Activated CD4-positive, alpha-beta T cell treated with anti-CD3 and anti-CD28 coated beads for 36 hours (primary cell): ENCODE measurements around the gene ERG. TPM values are rescaled to one million over a fixed set of nuclear protein-coding genes. Genes with fewer than 3 reads are reported as not detected.

Source experiments
- ATAC-seq: fragments of 200-7000 bp; cut with Tn5 transposase; one replicate; pipeline ENCODE4 v1.10.0; 2021; ENCODE audit warnings: mild to moderate bottlenecking, moderate library complexity
- CTCF ChIA-PET: fragments of 350-600 bp; sonication (Branson Sonifier 250); formaldehyde crosslinking; loops from one replicate; lab custom pipeline; 2021; ENCODE audit warnings: antibody characterized with exemption; lab: Charles Lee
- POLR2A ChIA-PET: fragments of 350-600 bp; sonication (Branson Sonifier 250); formaldehyde crosslinking; loops from one replicate; lab custom pipeline; 2021; ENCODE audit warnings: antibody characterized with exemption, inconsistent platforms; lab: Charles Lee
- DNase-seq: peaks from one replicate; pipeline ENCODE4 v3.0.0-alpha.2; 2020
- H3K27ac Mint-ChIP-seq: one replicate; pipeline ENCODE4 v1.8.0; 2021; ENCODE audit warnings: mixed read lengths
- H3K27me3 Mint-ChIP-seq: one replicate; pipeline ENCODE4 v1.8.0; 2021; ENCODE audit warnings: mixed read lengths
- H3K36me3 Mint-ChIP-seq: one replicate; pipeline ENCODE4 v1.8.0; 2021; ENCODE audit warnings: low read depth, mixed read lengths
- H3K4me1 Mint-ChIP-seq: one replicate; pipeline ENCODE4 v1.8.0; 2021; ENCODE audit warnings: mixed read lengths
- H3K4me3 Mint-ChIP-seq: one replicate; pipeline ENCODE4 v1.8.0; 2021; ENCODE audit warnings: mild to moderate bottlenecking, moderate library complexity, mixed read lengths
- H3K9me3 Mint-ChIP-seq: one replicate; pipeline ENCODE4 v1.8.0; 2021; ENCODE audit warnings: low read depth, mixed read lengths
- intact Hi-C, 2 experiments: fragments of 100-400 bp; cut with DNase I in 1 of 2; cut with micrococcal nuclease in 1 of 2; formaldehyde crosslinking; loops; one replicate each; pipeline versions ENCODE4 v1.14.2 to v1.15.1; 2022 to 2024; cut with DNase I, micrococcal nuclease
- total RNA-seq, 2 experiments: library from RNA; stranded (reverse); gene quantifications; one replicate each; pipeline ENCODE4 v1.2.3, GENCODE V29; 2021

ERG gene
- total RNA-seq, 2 experiments from 2014 or later = 0.07 TPM; not detected in 1

- ChIA-PET POLR2A (no interaction called here), CTCF (no interaction called here)
- H3K4me1 Mint-ChIP-seq = no peaks in the 10 kb centered on the region
- H3K4me3 Mint-ChIP-seq = no peak overlapping the region
- H3K27me3 Mint-ChIP-seq = no peaks in the 10 kb centered on the region
- no peaks in the 10 kb centered on the region for H3K9me3 Mint-ChIP-seq
- ATAC-seq = no peak
- H3K27ac Mint-ChIP-seq = no peak overlapping the region
- intact Hi-C loops = no loop called here
- DNase-seq = no peak
- no peaks in the 10 kb centered on the region for H3K36me3 Mint-ChIP-seq
These were observed 69.3 kb downstream of the ERG start for GRCh38 chr21:38429011-38429410.

GRCh38 chr21:38428211-38428610 is 70.1 kb downstream of the ERG start:
- Mint-ChIP-seq H3K9me3 (no peaks in the 10 kb centered on the region), H3K4me1 (no peaks in the 10 kb centered on the region), H3K27me3 (no peaks in the 10 kb centered on the region), H3K27ac (no peak overlapping the region), H3K36me3 (no peaks in the 10 kb centered on the region), H3K4me3 (no peak overlapping the region)
- ATAC-seq = no peak
- intact Hi-C loops = no loop called here
- ChIA-PET POLR2A (no interaction called here), CTCF (interaction anchor here (0.7 kb wide), 1 partner anchor 18 kb away, joined by 5 read pairs; no protein-coding TSS in a partner anchor)
- no peak for DNase-seq

GRCh38 chr21:38424305-38425019 is 73.8 kb downstream of the ERG start:
- intact Hi-C loops = no loop called here
- ATAC-seq (no peak), DNase-seq (no peak)
- no peaks in the 10 kb centered on the region for H3K4me1 Mint-ChIP-seq
- no peaks in the 10 kb centered on the region for H3K27me3 Mint-ChIP-seq
- CTCF ChIA-PET = no interaction called here
- H3K36me3 Mint-ChIP-seq = no peaks in the 10 kb centered on the region
- H3K27ac Mint-ChIP-seq = no peak overlapping the region
- no peak overlapping the region for H3K4me3 Mint-ChIP-seq
- POLR2A ChIA-PET = no interaction called here
- H3K9me3 Mint-ChIP-seq = no peaks in the 10 kb centered on the region

DNA sequence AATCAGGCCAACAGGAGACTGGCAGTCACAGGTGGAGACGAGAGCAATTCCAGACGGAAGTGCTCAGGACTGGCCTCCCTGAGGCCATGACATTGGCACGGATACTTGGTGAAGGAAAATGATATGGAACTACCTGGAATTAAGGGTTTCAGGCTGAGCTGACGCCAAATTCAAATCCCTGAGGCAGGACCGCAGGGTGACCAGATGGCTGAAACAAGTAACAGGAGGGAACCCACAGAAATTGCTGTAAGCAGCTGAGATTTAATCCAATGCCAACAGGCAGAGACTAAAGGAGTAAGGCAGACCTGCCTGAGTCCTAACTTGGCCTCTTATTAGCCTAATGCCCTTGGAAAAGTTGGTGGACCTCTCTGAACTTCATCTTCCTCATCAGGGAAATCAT is 76.2 kb downstream of the ERG start:
- H3K36me3 Mint-ChIP-seq = no peaks in the 10 kb centered on the region
- H3K4me1 Mint-ChIP-seq = no peaks in the 10 kb centered on the region
- no peak for DNase-seq
- H3K9me3 Mint-ChIP-seq = no peaks in the 10 kb centered on the region
- no peaks in the 10 kb centered on the region for H3K27me3 Mint-ChIP-seq
- H3K27ac Mint-ChIP-seq = no peak overlapping the region
- intact Hi-C loops = no loop called here
- no peak overlapping the region for H3K4me3 Mint-ChIP-seq
- ATAC-seq = no peak
- POLR2A ChIA-PET = no interaction called here
- CTCF ChIA-PET = no interaction called here

DNA sequence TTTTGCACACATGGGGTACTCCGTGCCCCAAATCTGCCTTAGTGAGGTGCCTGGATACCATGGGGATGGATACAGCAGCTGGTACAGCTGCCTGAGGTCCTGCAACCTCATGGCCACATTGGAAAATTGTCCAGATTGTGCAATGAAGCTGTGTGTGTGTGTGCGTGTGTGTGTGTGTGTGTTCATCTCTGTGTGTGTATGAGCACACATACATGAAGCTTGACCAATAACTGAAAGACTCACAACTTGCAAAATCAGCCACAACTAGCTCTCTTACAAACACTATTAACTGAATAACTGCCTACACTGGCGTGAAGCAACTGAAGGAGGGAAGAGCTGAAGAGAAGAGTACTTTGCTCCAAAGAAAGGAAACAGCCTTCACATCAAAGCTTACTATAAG is 78.1 kb downstream of the ERG start:
- Mint-ChIP-seq H3K4me3 (no peak overlapping the region), H3K4me1 (no peaks in the 10 kb centered on the region), H3K9me3 (no peaks in the 10 kb centered on the region), H3K36me3 (no peaks in the 10 kb centered on the region), H3K27ac (no peak overlapping the region), H3K27me3 (no peaks in the 10 kb centered on the region)
- no peak for DNase-seq
- no peak for ATAC-seq
- intact Hi-C loops = no loop called here
- CTCF ChIA-PET = interaction anchor here (0.8 kb wide), 1 partner anchor 1021 kb away, joined by 3 read pairs; no protein-coding TSS in a partner anchor
- POLR2A ChIA-PET = no interaction called here

GRCh38 chr21:38417726-38418125 is 80.6 kb downstream of the ERG start:
- no peak overlapping the region for H3K4me3 Mint-ChIP-seq
- no peaks in the 10 kb centered on the region for H3K9me3 Mint-ChIP-seq
- peaks cover 4% of the 10 kb centered on the region for H3K27me3 Mint-ChIP-seq
- ATAC-seq (no peak), DNase-seq (no peak)
- intact Hi-C loops = no loop called here
- ChIA-PET POLR2A (no interaction called here), CTCF (no interaction called here)
- H3K27ac Mint-ChIP-seq = no peak overlapping the region
- no peaks in the 10 kb centered on the region for H3K36me3 Mint-ChIP-seq
- no peaks in the 10 kb centered on the region for H3K4me1 Mint-ChIP-seq

GRCh38 chr21:38416791-38417190 is 81.5 kb downstream of the ERG start:
- H3K36me3 Mint-ChIP-seq = no peaks in the 10 kb centered on the region
- DNase-seq (no peak), ATAC-seq (no peak)
- no peak overlapping the region for H3K27ac Mint-ChIP-seq
- H3K9me3 Mint-ChIP-seq = no peaks in the 10 kb centered on the region
- H3K27me3 Mint-ChIP-seq = peaks cover 4% of the 10 kb centered on the region
- intact Hi-C loops = no loop called here
- no peak overlapping the region for H3K4me3 Mint-ChIP-seq
- ChIA-PET POLR2A (no interaction called here), CTCF (no interaction called here)
- H3K4me1 Mint-ChIP-seq = no peaks in the 10 kb centered on the region

DNA sequence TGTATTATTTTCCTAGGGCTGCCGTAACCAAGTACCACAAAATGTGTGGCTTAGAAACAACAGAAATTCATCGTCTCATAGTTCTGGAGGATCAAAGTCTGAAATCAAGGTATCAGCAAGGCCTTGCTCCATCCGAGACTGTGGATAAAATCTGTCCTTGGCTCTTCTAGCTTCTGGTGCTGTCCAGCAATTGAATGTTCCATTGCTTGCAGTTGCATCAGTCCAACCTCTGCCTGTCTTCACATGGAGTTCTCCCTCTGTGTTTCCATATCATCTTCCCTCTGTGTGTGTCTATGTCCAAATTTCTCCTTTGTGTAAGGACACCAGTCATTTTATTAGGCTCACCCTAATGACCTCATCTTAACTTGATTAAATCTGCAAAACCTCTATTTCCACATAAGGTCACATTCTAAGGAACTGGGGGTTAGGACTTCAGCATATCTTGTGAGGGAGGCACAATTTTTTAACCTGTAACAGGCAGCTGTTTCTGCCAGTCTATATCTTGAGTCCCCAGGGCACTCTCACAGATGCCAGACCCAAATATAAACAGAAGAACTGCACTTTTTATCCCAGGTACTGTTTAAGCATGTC is 84.2 kb downstream of the ERG start:
- ChIA-PET CTCF (interaction anchor here (0.5 kb wide), 1 partner anchor 650 kb away, joined by 6 read pairs; no protein-coding TSS in a partner anchor), POLR2A (no interaction called here)
- Mint-ChIP-seq H3K36me3 (no peaks in the 10 kb centered on the region), H3K4me1 (no peaks in the 10 kb centered on the region), H3K4me3 (no peak overlapping the region), H3K9me3 (no peaks in the 10 kb centered on the region), H3K27me3 (peaks cover 4% of the 10 kb centered on the region), H3K27ac (no peak overlapping the region)
- ATAC-seq = no peak
- intact Hi-C loops = no loop called here
- DNase-seq = no peak

DNA sequence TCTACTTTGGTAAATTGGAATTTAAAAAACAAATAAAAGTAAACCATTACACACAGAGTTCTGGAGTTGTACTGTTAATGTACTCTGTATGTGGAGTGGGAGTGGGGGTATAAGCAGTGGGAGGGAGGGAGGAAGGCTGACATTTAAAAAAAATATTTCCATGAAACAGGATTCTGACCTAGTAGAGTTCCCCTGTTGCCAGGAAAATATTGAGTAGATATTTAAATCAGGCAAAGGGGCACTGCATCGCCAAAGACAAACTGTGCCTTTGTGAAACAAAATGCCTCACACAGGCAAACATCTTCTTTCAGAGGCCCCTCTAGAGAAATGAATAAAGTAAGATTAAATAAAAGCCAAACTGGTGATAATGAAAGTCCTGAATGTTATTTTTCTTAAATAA is 87.8 kb downstream of the ERG start:
- DNase-seq = no peak
- CTCF ChIA-PET = no interaction called here
- POLR2A ChIA-PET = no interaction called here
- no peak overlapping the region for H3K27ac Mint-ChIP-seq
- peaks cover 4% of the 10 kb centered on the region for H3K27me3 Mint-ChIP-seq
- no peaks in the 10 kb centered on the region for H3K4me1 Mint-ChIP-seq
- ATAC-seq = no peak
- H3K36me3 Mint-ChIP-seq = no peaks in the 10 kb centered on the region
- H3K9me3 Mint-ChIP-seq = no peaks in the 10 kb centered on the region
- intact Hi-C loops = no loop called here
- H3K4me3 Mint-ChIP-seq = no peak overlapping the region

GRCh38 chr21:38409907-38410306 is 88.4 kb downstream of the ERG start:
- peaks cover 3% of the 10 kb centered on the region for H3K27me3 Mint-ChIP-seq
- no peak for ATAC-seq
- no peak for DNase-seq
- no peak overlapping the region for H3K27ac Mint-ChIP-seq
- no peak overlapping the region for H3K4me3 Mint-ChIP-seq
- no peaks in the 10 kb centered on the region for H3K4me1 Mint-ChIP-seq
- ChIA-PET POLR2A (no interaction called here), CTCF (no interaction called here)
- intact Hi-C loops = no loop called here
- H3K9me3 Mint-ChIP-seq = no peaks in the 10 kb centered on the region
- no peaks in the 10 kb centered on the region for H3K36me3 Mint-ChIP-seq

DNA sequence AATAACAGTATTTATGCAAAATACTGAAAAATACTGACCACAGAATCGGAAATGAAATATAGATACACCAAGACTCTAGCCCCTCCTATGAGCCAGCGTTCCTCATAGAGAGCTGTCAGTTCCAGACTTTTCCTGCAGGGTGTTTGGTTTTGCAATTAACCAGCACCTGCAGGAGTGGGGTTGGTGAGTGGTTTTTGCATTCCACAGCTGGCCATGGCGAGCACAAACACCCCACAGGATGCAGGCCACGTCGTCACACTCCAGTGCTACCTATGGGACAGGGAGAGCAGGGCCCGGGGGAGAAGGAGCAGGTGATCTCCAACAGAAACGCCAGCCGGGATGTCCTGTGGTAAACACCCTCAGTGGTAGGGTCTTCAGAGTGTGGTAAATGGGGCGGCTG is 94.1 kb downstream of the ERG start:
- H3K27me3 Mint-ChIP-seq = peaks cover 12% of the 10 kb centered on the region
- CTCF ChIA-PET = interaction anchor here (1.2 kb wide), 1 partner anchor 11 kb away, joined by 8 read pairs; no protein-coding TSS in a partner anchor
- no peak for DNase-seq
- H3K4me3 Mint-ChIP-seq = no peak overlapping the region
- H3K4me1 Mint-ChIP-seq = no peaks in the 10 kb centered on the region
- no peak overlapping the region for H3K27ac Mint-ChIP-seq
- no peaks in the 10 kb centered on the region for H3K36me3 Mint-ChIP-seq
- POLR2A ChIA-PET = no interaction called here
- intact Hi-C loops = no loop called here
- no peaks in the 10 kb centered on the region for H3K9me3 Mint-ChIP-seq
- no peak for ATAC-seq

- intact Hi-C loops = no loop called here
- no peak overlapping the region for H3K27ac Mint-ChIP-seq
- DNase-seq (no peak), ATAC-seq (no peak)
- POLR2A ChIA-PET = no interaction called here
- H3K9me3 Mint-ChIP-seq = no peaks in the 10 kb centered on the region
- no peaks in the 10 kb centered on the region for H3K36me3 Mint-ChIP-seq
- no peaks in the 10 kb centered on the region for H3K4me1 Mint-ChIP-seq
- peaks cover 15% of the 10 kb centered on the region for H3K27me3 Mint-ChIP-seq
- CTCF ChIA-PET = interaction anchor here (0.7 kb wide), 1 partner anchor 12 kb away, joined by 3 read pairs; no protein-coding TSS in a partner anchor
- H3K4me3 Mint-ChIP-seq = no peak overlapping the region
These were observed 95.5 kb downstream of the ERG start for GRCh38 chr21:38402795-38403194.
